Body of pancreas (tissue), 2 donors: Measurements from ENCODE around the gene UNC93A. TPM values are rescaled to one million over a fixed set of nuclear protein-coding genes. Genes with fewer than 3 reads are reported as not detected.

Experiments used
- total RNA-seq, 2 donors: library from RNA; depleted of rRNA; stranded (reverse); fragments of >200 nt; gene quantifications; one replicate each; pipeline ENCODE4 v1.1.0, GENCODE V29; 2016

The UNC93A gene
- total RNA-seq, 2 donors from 2014 or later = not detected

Other genes starting within 250 kb of the UNC93A start
- not detected for gene CCR6, start 168.2 kb upstream of the UNC93A start, total RNA-seq
- gene GPR31, start 133.3 kb upstream of the UNC93A start, total RNA-seq = not detected
- not detected for gene TTLL2, start 33.8 kb downstream of the UNC93A start, total RNA-seq